Vagina (tissue), 2 donors: Measurements from ENCODE around the gene GRIK5.

Experiments used
- POLR2A ChIP-seq, 2 donors: fragments of 450-650 bp; IDR thresholded peaks; one replicate each; pipeline ENCODE4 v1.6.1; 2017; ENCODE audit warnings: antibody characterized with exemption in 2 of 2, mild to moderate bottlenecking in 2 of 2, moderate library complexity in 2 of 2
- TF ChIP-seq, protein P1 (sequence below), 3 experiments: fragments of 450-650 bp in 2 of 3; fragments of 200-600 bp in 1 of 3; sonication (generic) in 1 of 3; IDR thresholded peaks; one replicate each; pipeline ENCODE4 v1.5.1; 2017 to 2019; ENCODE audit warnings: antibody characterized with exemption in 3 of 3, mild to moderate bottlenecking in 2 of 3, moderate library complexity in 2 of 3

GRCh38 chr19:41955521-41955920 lies 114.5 kb downstream of the GRIK5 start:
- TF ChIP-seq POLR2A (IDR thresholded peaks at IDR 0.05), result no peak
- TF ChIP-seq, protein P1, sequence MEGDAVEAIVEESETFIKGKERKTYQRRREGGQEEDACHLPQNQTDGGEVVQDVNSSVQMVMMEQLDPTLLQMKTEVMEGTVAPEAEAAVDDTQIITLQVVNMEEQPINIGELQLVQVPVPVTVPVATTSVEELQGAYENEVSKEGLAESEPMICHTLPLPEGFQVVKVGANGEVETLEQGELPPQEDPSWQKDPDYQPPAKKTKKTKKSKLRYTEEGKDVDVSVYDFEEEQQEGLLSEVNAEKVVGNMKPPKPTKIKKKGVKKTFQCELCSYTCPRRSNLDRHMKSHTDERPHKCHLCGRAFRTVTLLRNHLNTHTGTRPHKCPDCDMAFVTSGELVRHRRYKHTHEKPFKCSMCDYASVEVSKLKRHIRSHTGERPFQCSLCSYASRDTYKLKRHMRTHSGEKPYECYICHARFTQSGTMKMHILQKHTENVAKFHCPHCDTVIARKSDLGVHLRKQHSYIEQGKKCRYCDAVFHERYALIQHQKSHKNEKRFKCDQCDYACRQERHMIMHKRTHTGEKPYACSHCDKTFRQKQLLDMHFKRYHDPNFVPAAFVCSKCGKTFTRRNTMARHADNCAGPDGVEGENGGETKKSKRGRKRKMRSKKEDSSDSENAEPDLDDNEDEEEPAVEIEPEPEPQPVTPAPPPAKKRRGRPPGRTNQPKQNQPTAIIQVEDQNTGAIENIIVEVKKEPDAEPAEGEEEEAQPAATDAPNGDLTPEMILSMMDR (IDR thresholded peaks at IDR 0.05), result no peak
